HL-60 (cell line): ENCODE measurements around the gene CHST3.

Source experiments
- DNase-seq, 2 experiments: peaks; one replicate each; pipeline ENCODE4 v3.0.0-alpha.2; 2010 to 2020; ENCODE audit warnings: low read depth in 1 of 2, low spot score in 1 of 2
- H3K27ac ChIP-seq: fragments of 250-450 bp; sonication (Bioruptor Pico); replicated peaks from 2 replicates; pipeline ENCODE4 v1.5.1; 2020; ENCODE audit warnings: mild to moderate bottlenecking, moderate library complexity
- H3K27me3 ChIP-seq: fragments of 250-450 bp; sonication (Bioruptor Pico); 2 replicates; pipeline ENCODE4 v1.5.1; 2021; ENCODE audit warnings: mild to moderate bottlenecking, moderate library complexity; ENCODE audit not compliant: insufficient read depth, poor library complexity, severe bottlenecking
- H3K4me3 ChIP-seq: replicated peaks from 2 replicates; pipeline ENCODE4 v1.5.1; 2011; ENCODE audit warnings: mild to moderate bottlenecking, control low read depth, low read length; ENCODE audit not compliant: insufficient read depth
- CTCF ChIP-seq: IDR thresholded peaks from one replicate; pipeline ENCODE4 v1.5.1; 2011; ENCODE audit warnings: low read length, control low read depth, inconsistent platforms; ENCODE audit not compliant: insufficient read depth
- GABPA ChIP-seq: IDR thresholded peaks from 2 replicates; pipeline ENCODE4 v1.6.1; 2012; ENCODE audit warnings: low read depth
- POLR2AphosphoS5 ChIP-seq: IDR thresholded peaks from 2 replicates; pipeline ENCODE4 v1.6.1; 2012; ENCODE audit warnings: low read depth
- SPI1 ChIP-seq: IDR thresholded peaks from 2 replicates; pipeline ENCODE4 v1.6.1; 2012; ENCODE audit warnings: low read depth, mild to moderate bottlenecking, borderline replicate concordance
- TF ChIP-seq, protein P1 (sequence below): IDR thresholded peaks from 2 replicates; pipeline ENCODE4 v1.6.1; 2012; ENCODE audit warnings: low read depth; ENCODE audit not compliant: insufficient replicate concordance

CHST3 gene

DNA sequence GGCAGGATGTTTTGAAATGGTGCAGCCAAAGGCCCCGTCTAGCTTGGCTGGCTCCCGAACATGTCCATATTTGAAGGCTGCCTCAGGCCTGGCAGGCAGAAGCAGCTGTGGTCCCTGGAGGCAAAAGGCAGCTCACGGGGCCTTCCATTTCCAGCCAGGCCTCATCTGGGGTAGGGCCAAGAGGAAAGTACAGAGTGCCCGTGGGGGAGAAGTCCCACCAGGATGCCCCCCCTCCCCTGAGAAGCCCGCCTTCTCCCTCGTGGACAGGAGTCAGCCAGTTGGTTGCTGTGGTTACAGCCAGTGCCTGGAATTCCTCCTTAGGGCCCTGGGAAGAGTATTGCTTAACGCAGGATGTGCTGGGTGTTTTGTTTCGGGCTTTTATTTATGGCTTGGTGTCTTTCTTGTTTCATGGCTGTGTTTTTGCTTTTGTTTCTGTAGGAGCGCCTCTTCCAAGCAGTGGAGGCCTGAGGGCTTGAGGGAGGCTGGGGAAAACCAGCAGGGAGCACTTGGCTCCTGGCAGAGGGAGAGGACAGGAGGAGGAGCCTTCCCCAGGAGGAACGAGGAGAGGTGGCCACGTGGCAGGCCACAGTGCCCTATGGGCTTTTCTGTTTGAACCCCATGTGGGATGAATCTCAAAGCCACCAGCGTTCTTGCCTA lies 45.4 kb downstream of the CHST3 start:
- Histone ChIP-seq H3K4me3 (no peak overlapping the region), H3K27me3 (no peaks in the 10 kb centered on the region), H3K27ac (no peak overlapping the region)
- TF ChIP-seq CTCF: no peak
- TF ChIP-seq, protein P1, sequence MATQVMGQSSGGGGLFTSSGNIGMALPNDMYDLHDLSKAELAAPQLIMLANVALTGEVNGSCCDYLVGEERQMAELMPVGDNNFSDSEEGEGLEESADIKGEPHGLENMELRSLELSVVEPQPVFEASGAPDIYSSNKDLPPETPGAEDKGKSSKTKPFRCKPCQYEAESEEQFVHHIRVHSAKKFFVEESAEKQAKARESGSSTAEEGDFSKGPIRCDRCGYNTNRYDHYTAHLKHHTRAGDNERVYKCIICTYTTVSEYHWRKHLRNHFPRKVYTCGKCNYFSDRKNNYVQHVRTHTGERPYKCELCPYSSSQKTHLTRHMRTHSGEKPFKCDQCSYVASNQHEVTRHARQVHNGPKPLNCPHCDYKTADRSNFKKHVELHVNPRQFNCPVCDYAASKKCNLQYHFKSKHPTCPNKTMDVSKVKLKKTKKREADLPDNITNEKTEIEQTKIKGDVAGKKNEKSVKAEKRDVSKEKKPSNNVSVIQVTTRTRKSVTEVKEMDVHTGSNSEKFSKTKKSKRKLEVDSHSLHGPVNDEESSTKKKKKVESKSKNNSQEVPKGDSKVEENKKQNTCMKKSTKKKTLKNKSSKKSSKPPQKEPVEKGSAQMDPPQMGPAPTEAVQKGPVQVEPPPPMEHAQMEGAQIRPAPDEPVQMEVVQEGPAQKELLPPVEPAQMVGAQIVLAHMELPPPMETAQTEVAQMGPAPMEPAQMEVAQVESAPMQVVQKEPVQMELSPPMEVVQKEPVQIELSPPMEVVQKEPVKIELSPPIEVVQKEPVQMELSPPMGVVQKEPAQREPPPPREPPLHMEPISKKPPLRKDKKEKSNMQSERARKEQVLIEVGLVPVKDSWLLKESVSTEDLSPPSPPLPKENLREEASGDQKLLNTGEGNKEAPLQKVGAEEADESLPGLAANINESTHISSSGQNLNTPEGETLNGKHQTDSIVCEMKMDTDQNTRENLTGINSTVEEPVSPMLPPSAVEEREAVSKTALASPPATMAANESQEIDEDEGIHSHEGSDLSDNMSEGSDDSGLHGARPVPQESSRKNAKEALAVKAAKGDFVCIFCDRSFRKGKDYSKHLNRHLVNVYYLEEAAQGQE: no peak
- no peak for TF ChIP-seq POLR2AphosphoS5
- no peak for TF ChIP-seq SPI1
- no peak for TF ChIP-seq GABPA
- no peak for DNase-seq

DNA sequence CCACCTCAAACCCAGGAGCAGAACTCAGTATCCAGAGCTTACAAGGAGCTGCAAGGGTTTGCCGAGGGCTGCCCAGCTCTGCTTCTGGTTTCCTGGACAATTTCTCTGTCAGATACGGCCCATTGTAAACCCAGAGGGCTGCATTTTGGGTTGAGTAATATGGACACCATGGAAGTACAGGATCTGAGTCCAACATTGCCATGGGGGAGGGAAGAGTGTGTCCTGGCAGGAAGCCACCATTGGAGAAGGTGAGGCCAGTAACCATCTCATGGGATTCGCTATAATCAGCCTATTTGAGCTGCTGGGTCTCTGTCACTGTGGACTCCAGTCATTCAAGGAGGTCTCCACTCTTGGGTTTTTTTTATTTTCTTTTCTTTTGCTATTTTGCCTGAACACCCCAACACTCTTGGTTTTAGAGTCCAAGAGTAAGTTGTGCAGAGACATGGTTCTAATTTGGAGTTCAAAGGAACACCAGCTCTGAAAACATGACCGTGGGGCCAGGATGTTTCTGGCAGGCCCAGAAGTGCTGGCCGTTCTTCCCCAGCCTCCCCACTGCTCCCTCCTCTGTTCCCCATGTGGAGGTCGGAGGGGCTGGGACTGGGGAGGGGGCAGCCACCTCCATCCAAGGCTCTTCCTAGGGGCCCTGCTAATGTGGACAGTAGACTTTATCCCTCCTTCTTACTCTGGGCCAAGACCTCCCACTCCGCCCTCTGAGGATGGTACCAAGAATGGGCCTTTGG lies 46.2 kb downstream of the CHST3 start:
- TF ChIP-seq, protein P1: no peak
- TF ChIP-seq SPI1 (no peak), GABPA (no peak), CTCF (no peak), POLR2AphosphoS5 (no peak)
- no peak overlapping the region for H3K4me3 ChIP-seq
- H3K27ac ChIP-seq: no peak overlapping the region
- no peak for DNase-seq
- H3K27me3 ChIP-seq: no peaks in the 10 kb centered on the region

DNA sequence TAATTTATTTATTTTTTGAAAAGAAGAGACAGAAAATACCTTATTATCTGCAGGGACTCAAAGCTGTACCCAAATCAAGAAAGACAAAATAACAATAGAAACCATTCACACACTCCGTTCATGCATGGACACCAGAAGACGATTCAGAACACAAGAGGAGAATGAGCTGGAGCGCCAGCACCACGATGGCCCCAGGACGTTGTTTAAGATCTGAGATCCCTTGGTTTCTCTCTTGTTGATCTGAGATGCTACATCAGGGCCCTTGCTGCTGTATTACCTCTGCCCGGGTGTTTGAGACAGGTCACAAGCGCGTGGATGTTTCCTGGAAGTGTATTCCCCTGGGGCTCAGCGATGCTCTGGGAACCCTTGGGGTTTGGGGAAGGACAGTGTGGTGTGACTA lies 46.8 kb downstream of the CHST3 start:
- H3K27ac ChIP-seq: no peak overlapping the region
- no peak overlapping the region for H3K4me3 ChIP-seq
- DNase-seq: no peak
- no peaks in the 10 kb centered on the region for H3K27me3 ChIP-seq
- TF ChIP-seq GABPA (no peak), SPI1 (no peak)

DNA sequence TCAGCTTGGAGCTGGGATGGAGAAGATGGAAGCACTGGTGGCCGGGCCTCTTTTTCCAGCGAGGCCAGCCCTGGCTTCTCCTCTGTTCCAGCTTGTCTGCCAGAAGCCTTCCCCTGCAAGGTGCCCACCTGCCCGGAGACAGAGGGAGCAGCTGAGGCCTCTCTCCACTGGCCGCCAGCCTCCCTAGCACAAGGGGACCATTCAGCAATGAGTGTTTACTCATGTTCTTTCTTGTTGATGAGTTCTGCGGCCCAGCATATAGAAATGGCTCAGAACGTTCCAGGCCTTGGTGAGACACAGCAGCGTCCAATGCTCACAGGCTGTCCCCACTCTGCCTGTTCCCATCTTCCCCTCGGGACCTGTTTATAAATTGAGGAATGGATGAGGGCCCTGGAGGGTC lies 47.3 kb downstream of the CHST3 start:
- Histone ChIP-seq H3K4me3 (no peak overlapping the region), H3K27me3 (no peaks in the 10 kb centered on the region), H3K27ac (no peak overlapping the region)
- no peak for DNase-seq
- TF ChIP-seq, protein P1: no peak
- TF ChIP-seq POLR2AphosphoS5 (no peak), SPI1 (no peak), CTCF (no peak), GABPA (no peak)
